ENCODE measurements around the gene ESRRA. TPM values are rescaled to one million over a fixed set of nuclear protein-coding genes. Genes with fewer than 3 reads are reported as not detected.
A peak's percentile ranks its signal among the peaks of the same experiment; 100 is the strongest.

Gene ESRRA
- total RNA-seq, 1 experiment from 2014 or later: 61.0 TPM

DNA sequence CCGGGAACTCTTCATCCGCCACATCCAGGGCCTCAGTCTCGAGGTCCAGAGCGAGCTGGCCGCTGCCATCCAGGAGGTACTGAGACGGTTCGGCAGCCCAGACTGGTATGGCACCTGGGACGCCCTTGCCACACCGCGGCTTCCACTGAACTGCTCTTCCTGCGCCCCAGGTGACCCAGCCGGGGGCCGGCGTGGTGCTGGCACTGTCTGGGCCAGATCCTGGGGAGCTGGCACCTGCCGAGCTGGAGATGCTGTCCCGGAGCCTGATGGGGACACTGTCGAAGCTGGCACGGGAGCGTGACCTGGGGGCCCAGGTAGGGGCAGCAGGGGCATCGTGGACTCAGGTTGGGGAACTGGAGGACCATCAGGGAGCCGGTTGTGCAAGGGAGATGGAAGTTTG, 36.1 kb downstream of the ESRRA start:
- no peaks in the 10 kb centered on the region for H3K9me2 ChIP-seq (ENCODE audit: insufficient read depth)
- no peak overlapping the region for H3K4me3 ChIP-seq
- no peaks in the 10 kb centered on the region for H3K9me3 ChIP-seq (ENCODE audit: insufficient read depth, low read depth)
- peaks cover 12% of the 10 kb centered on the region; the same call in 1 of the 2 replicates for H3F3A ChIP-seq (ENCODE audit: insufficient read depth, low read depth)
- H3K27me3 ChIP-seq (ENCODE audit: insufficient read depth, low read depth): no peaks in the 10 kb centered on the region
- no TSS peak for BruUV-seq (replicated peaks)
- no peak overlapping the region for H3K27ac ChIP-seq
- H3K79me2 ChIP-seq (ENCODE audit: low read depth): no peaks in the 10 kb centered on the region
- intact Hi-C loops (cut with micrococcal nuclease; ENCODE audit: unreplicated experiment): no loop called here
- H4K20me1 ChIP-seq (ENCODE audit: insufficient read depth): no peaks in the 10 kb centered on the region
- no peaks in the 10 kb centered on the region for H3K36me3 ChIP-seq (ENCODE audit: low read depth)
- no peak overlapping the region for H3K4me2 ChIP-seq
- no peak overlapping the region for H2AFZ ChIP-seq
- DNase-seq: no peak
- H3K4me1 ChIP-seq (replicated peaks; ENCODE audit: insufficient read depth): peaks cover 15% of the 10 kb centered on the region
- CTCF ChIA-PET: interaction anchor here (0.6 to 2.2 kb wide), 3 partner anchors 9 to 15 kb away, joined by 3 to 36 read pairs (median 8); no protein-coding TSS in a partner anchor
- POLR2A ChIA-PET (ENCODE audit: unreplicated experiment): no interaction called here
- TF ChIP-seq, protein P1, sequence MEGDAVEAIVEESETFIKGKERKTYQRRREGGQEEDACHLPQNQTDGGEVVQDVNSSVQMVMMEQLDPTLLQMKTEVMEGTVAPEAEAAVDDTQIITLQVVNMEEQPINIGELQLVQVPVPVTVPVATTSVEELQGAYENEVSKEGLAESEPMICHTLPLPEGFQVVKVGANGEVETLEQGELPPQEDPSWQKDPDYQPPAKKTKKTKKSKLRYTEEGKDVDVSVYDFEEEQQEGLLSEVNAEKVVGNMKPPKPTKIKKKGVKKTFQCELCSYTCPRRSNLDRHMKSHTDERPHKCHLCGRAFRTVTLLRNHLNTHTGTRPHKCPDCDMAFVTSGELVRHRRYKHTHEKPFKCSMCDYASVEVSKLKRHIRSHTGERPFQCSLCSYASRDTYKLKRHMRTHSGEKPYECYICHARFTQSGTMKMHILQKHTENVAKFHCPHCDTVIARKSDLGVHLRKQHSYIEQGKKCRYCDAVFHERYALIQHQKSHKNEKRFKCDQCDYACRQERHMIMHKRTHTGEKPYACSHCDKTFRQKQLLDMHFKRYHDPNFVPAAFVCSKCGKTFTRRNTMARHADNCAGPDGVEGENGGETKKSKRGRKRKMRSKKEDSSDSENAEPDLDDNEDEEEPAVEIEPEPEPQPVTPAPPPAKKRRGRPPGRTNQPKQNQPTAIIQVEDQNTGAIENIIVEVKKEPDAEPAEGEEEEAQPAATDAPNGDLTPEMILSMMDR (conservative IDR thresholded peaks at IDR 0.05): no peak
- TF ChIP-seq EZH2 (IDR thresholded peaks at IDR 0.05; ENCODE audit: low read depth): no peak

DNA sequence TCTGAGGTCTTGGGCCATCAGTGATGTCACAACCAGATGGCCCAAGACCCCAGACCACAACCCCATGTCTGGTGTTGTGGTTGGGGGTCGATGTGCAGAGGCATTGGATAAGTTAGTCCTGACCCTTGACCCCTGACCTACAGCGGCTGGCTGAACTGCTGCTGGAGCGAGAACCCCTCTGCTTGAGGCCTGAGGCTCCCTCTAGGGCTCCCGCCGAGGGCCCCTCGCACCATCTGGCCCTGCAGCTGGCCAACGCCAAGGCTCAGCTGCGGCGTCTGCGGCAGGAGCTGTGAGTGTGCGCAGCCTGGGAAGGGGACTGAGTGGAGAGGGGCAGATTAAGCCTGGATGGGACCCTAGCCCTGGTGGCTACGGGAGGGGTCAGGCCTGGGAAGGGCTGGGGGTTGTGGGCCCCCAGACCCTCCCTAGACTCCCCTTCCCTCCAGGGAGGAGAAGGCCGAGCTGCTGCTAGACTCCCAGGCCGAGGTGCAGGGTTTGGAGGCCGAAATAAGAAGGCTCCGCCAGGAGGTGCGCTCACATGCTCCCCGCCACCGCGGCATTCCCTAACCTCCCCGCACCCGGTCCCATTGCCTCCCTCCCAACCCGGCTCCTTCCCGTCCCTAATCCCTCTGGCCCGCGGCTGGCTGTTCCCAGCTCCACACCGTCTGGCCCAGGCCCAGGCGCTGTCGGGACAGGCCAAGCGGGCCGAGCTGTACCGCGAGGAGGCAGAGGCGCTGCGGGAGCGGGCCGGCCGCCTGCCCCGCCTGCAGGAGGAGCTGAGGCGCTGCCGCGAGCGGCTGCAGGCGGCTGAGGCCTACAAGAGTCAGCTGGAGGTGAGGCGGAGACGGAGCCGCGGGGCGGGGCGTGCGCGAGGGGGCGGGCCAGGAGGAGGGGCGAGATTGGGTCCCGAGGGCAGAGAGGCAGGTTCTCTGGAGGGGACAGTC, 36.8 kb downstream of the ESRRA start:
- intact Hi-C loops (cut with micrococcal nuclease; ENCODE audit: unreplicated experiment): loop anchor here (1.0 kb wide), 1 partner anchor 25 kb away; the partner anchor contains the start of gene TRMT112
- TSS peak; percentile 48 for BruUV-seq (replicated peaks)
- no peaks in the 10 kb centered on the region for H3K27me3 ChIP-seq (ENCODE audit: insufficient read depth, low read depth)
- H3K4me3 ChIP-seq: peak overlapping the region; percentile 49; the same call in 1 of the 2 replicates
- H3K9me2 ChIP-seq (ENCODE audit: insufficient read depth): no peaks in the 10 kb centered on the region
- ChIA-PET POLR2A (ENCODE audit: unreplicated experiment) (interaction anchor here (0.6 kb wide), 2 partner anchors 25 to 437 kb away, joined by 3 to 7 read pairs; partner anchors contain the start of genes PRDX5 and TRMT112), CTCF (interaction anchor here (0.5 to 2.2 kb wide), 13 partner anchors 10 to 466 kb away, joined by 3 to 36 read pairs (median 6); partner anchors contain the start of genes PRDX5 and TRMT112)
- H3K4me2 ChIP-seq: peak overlapping the region; percentile 82
- H3F3A ChIP-seq (ENCODE audit: insufficient read depth, low read depth): peaks cover 16% of the 10 kb centered on the region; the same call in 1 of the 2 replicates
- peak; percentile 83 to 98 for DNase-seq
- peaks cover 16% of the 10 kb centered on the region for H3K4me1 ChIP-seq (replicated peaks; ENCODE audit: insufficient read depth)
- TF ChIP-seq, protein P1 (conservative IDR thresholded peaks at IDR 0.05): peak; percentile 58; the same call in 1 of the 2 replicates
- no peak for TF ChIP-seq EZH2 (IDR thresholded peaks at IDR 0.05; ENCODE audit: low read depth)
- H2AFZ ChIP-seq: peak overlapping the region; percentile 76
- no peaks in the 10 kb centered on the region for H4K20me1 ChIP-seq (ENCODE audit: insufficient read depth)
- no peaks in the 10 kb centered on the region for H3K36me3 ChIP-seq (ENCODE audit: low read depth)
- no peaks in the 10 kb centered on the region for H3K79me2 ChIP-seq (ENCODE audit: low read depth)
- no peaks in the 10 kb centered on the region for H3K9me3 ChIP-seq (ENCODE audit: insufficient read depth, low read depth)
- H3K27ac ChIP-seq: no peak overlapping the region
